PC-3 (cell line): Measurements from ENCODE around the gene PRSS58. TPM values are rescaled to one million over a fixed set of nuclear protein-coding genes. Genes with fewer than 3 reads are reported as not detected.

ENCODE experiments used
- ATAC-seq: fragments of 200-7000 bp; cut with Tn5 transposase; 2 replicates; pipeline ENCODE4 v1.9.1; 2020; ENCODE audit warnings: mild to moderate bottlenecking, moderate library complexity
- BruUV-seq: library from RNA; stranded (reverse); fragments of 400-500 nt; replicated peaks from 2 replicates; lab custom pipeline; 2021; lab: Mats Ljungman, UMichigan
- CTCF ChIA-PET: fragments of 300-600 bp; sonication (Branson Sonifier 250); formaldehyde crosslinking; loops from one replicate; lab custom pipeline; 2022; ENCODE audit warnings: antibody characterized with exemption; lab: Charles Lee
- POLR2A ChIA-PET: fragments of 300-600 bp; sonication (Branson Sonifier 250); formaldehyde crosslinking; loops from one replicate; lab custom pipeline; 2022; ENCODE audit warnings: antibody characterized with exemption; ENCODE audit not compliant: unreplicated experiment; lab: Charles Lee
- DNase-seq: peaks from one replicate; pipeline ENCODE4 v3.0.0-alpha.2; 2015
- H2AFZ ChIP-seq: fragments of 300-600 bp; sonication (generic); 2 replicates; pipeline ENCODE4 v1.6.0; 2016; ENCODE audit warnings: antibody characterized with exemption, low read length
- H3F3A ChIP-seq: fragments of 300-600 bp; sonication (generic); one replicate; pipeline ENCODE4 v1.6.0; 2017; ENCODE audit warnings: antibody characterized with exemption, low read length, control low read depth, mild to moderate bottlenecking; ENCODE audit not compliant: unreplicated experiment
- H3K27ac ChIP-seq: fragments of 300-600 bp; sonication (generic); 2 replicates; pipeline ENCODE4 v1.5.1; 2016; ENCODE audit warnings: mild to moderate bottlenecking, low read length
- H3K27me3 ChIP-seq: fragments of 300-600 bp; sonication (generic); 2 replicates; pipeline ENCODE4 v1.6.1; 2016; ENCODE audit warnings: low read length, mixed read lengths
- H3K36me3 ChIP-seq: fragments of 300-600 bp; sonication (generic); 2 replicates; pipeline ENCODE4 v1.6.1; 2016; ENCODE audit warnings: low read depth, mixed run types, low read length, mixed read lengths
- H3K4me1 ChIP-seq: fragments of 300-600 bp; sonication (generic); 2 replicates; pipeline ENCODE4 v1.5.1; 2016; ENCODE audit warnings: low read length; ENCODE audit not compliant: insufficient read depth
- H3K4me2 ChIP-seq: fragments of 300-600 bp; sonication (generic); 2 replicates; pipeline ENCODE4 v1.6.0; 2016; ENCODE audit warnings: low read length
- H3K4me3 ChIP-seq: fragments of 300-600 bp; sonication (generic); 2 replicates; pipeline ENCODE4 v1.5.1; 2016; ENCODE audit warnings: mild to moderate bottlenecking, low read length, mixed read lengths
- H3K79me2 ChIP-seq: fragments of 300-600 bp; sonication (generic); 2 replicates; pipeline ENCODE4 v1.6.1; 2017; ENCODE audit warnings: low read length, mixed read lengths
- H3K9ac ChIP-seq: fragments of 300-600 bp; sonication (generic); 2 replicates; pipeline ENCODE4 v1.6.0; 2016; ENCODE audit warnings: mild to moderate bottlenecking, low read length
- H3K9me2 ChIP-seq: fragments of 300-600 bp; sonication (generic); replicated peaks from 2 replicates; pipeline ENCODE4 v1.6.1; 2016; ENCODE audit warnings: mixed run types, low read length, mixed read lengths
- H3K9me3 ChIP-seq: fragments of 300-600 bp; sonication (generic); 2 replicates; pipeline ENCODE4 v1.6.1; 2016; ENCODE audit warnings: low read length, mixed read lengths
- H4K20me1 ChIP-seq: fragments of 300-600 bp; sonication (generic); 2 replicates; pipeline ENCODE4 v1.6.1; 2016; ENCODE audit warnings: low read length, mixed read lengths
- CTCF ChIP-seq: fragments of 300-600 bp; sonication (generic); conservative IDR thresholded peaks from 2 replicates; pipeline ENCODE4 v1.5.1; 2017; ENCODE audit warnings: antibody characterized with exemption, low read depth, mild to moderate bottlenecking, low read length
- EZH2 ChIP-seq: fragments of 300-600 bp; sonication (generic); IDR thresholded peaks from one replicate; pipeline ENCODE4 v1.6.1; 2017; ENCODE audit warnings: antibody characterized with exemption, mild to moderate bottlenecking, low read length; ENCODE audit not compliant: unreplicated experiment
- EZH2phosphoT487 ChIP-seq: fragments of 300-600 bp; sonication (generic); IDR thresholded peaks from 2 replicates; pipeline ENCODE4 v1.6.1; 2018; ENCODE audit warnings: mild to moderate bottlenecking, antibody characterized with exemption, low read length, borderline replicate concordance
- intact Hi-C: fragments of 100-400 bp; cut with micrococcal nuclease; formaldehyde crosslinking; loops from 2 replicates; pipeline ENCODE4 v1.9.0; 2023
- total RNA-seq: library from RNA; depleted of rRNA; stranded (reverse); fragments of >200 nt; gene quantifications from 2 replicates; pipeline ENCODE4 v1.2.3, GENCODE V29; 2014; rRNA removed

Gene PRSS58
- total RNA-seq, 1 experiment from 2014 or later = not detected

GRCh38 chr7:142228537-142229104 lies 29.2 kb downstream of the PRSS58 start:
- Histone ChIP-seq H3K4me3 (no peak overlapping the region), H3K4me2 (no peak overlapping the region), H3K27ac (no peak overlapping the region), H3K9me3 (no peaks in the 10 kb centered on the region), H3K27me3 (peaks cover 32% of the 10 kb centered on the region), H3K9me2 (no peaks in the 10 kb centered on the region), H3K9ac (no peak overlapping the region), H3K4me1 (no peaks in the 10 kb centered on the region), H3K36me3 (no peaks in the 10 kb centered on the region), H4K20me1 (no peaks in the 10 kb centered on the region), H3F3A (no peaks in the 10 kb centered on the region), H3K79me2 (no peaks in the 10 kb centered on the region), H2AFZ (no peak overlapping the region)
- TF ChIP-seq CTCF (no peak), EZH2 (no peak), EZH2phosphoT487 (no peak)
- intact Hi-C loops = no loop called here
- ChIA-PET POLR2A (no interaction called here), CTCF (no interaction called here)
- BruUV-seq = no TSS peak
- ATAC-seq = no peak
- no peak for DNase-seq

Other genes starting within 250 kb of the PRSS58 start
- gene MGAM2, start 146.3 kb downstream of the PRSS58 start, total RNA-seq = not detected in 2 replicates